ENCODE measurements around the gene GATM.

DNA sequence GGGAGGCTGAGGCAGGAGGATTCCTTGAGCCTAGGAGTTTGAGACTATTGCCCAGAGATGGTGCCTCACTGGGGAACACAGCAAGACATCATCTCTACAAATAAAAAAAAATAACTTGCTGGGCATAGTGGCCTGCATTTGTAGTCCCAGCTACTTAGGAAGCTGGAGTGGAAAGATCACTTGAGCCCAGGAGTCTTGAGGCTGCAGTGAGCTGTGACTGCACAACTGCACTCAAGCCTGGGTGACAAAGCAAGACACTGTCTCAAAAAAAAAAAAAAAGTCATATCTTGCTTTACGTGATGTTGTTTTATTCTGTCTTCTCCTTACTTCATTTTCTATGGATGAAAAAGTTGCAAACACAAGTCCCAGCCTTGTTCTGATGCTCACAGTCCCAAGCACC, 14.1 kb downstream of the GATM start:
- TF ChIP-seq CTCF (IDR thresholded peaks at IDR 0.05) (no peak), POLR2AphosphoS5 (IDR thresholded peaks at IDR 0.05) (no peak), EP300 (IDR thresholded peaks at IDR 0.05) (no peak), POLR2A (IDR thresholded peaks at IDR 0.05) (no peak)

Measured in suprapubic skin (tissue), 4 donors.